Breast epithelium (tissue), 3 donors: ENCODE results near the gene KRT12.

Experiments used
- POLR2A ChIP-seq: fragments of 450-650 bp; IDR thresholded peaks from one replicate; pipeline ENCODE4 v1.6.1; 2016; ENCODE audit warnings: antibody characterized with exemption, mild to moderate bottlenecking, moderate library complexity
- POLR2AphosphoS5 ChIP-seq, 3 donors: sonication (generic); formaldehyde crosslinking; IDR thresholded peaks; one replicate each; pipeline ENCODE4 v1.6.1; 2017; ENCODE audit warnings: antibody characterized with exemption in 3 of 3
- TF ChIP-seq, protein P1 (sequence below), 3 donors: fragments of 450-650 bp; IDR thresholded peaks; one replicate each; pipeline ENCODE4 v1.5.1; 2016 to 2017; ENCODE audit warnings: antibody characterized with exemption in 3 of 3, mild to moderate bottlenecking in 3 of 3, moderate library complexity in 3 of 3

DNA sequence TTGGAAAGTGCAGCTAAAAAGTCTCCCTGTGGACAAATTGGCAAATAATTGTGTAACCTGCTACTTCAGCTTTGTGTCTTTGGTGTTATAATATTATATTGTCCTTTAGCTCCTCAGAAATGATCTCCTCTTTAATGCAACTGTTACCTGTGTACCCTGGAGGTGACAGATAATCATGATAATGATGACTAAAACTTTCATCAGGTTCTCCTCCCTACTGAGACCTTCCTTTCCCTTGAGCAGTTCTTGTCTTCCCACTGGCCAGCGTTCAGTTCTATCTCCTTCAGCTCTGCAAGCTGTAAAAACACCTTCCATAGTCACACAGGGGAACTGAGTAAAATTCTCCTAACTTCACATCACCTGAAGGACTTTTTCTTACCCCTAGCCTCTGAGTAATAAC, 14.7 kb downstream of the KRT12 start:
- TF ChIP-seq, protein P1, sequence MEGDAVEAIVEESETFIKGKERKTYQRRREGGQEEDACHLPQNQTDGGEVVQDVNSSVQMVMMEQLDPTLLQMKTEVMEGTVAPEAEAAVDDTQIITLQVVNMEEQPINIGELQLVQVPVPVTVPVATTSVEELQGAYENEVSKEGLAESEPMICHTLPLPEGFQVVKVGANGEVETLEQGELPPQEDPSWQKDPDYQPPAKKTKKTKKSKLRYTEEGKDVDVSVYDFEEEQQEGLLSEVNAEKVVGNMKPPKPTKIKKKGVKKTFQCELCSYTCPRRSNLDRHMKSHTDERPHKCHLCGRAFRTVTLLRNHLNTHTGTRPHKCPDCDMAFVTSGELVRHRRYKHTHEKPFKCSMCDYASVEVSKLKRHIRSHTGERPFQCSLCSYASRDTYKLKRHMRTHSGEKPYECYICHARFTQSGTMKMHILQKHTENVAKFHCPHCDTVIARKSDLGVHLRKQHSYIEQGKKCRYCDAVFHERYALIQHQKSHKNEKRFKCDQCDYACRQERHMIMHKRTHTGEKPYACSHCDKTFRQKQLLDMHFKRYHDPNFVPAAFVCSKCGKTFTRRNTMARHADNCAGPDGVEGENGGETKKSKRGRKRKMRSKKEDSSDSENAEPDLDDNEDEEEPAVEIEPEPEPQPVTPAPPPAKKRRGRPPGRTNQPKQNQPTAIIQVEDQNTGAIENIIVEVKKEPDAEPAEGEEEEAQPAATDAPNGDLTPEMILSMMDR (IDR thresholded peaks at IDR 0.05) = no peak
- no peak for TF ChIP-seq POLR2A
- TF ChIP-seq POLR2AphosphoS5 (IDR thresholded peaks at IDR 0.05) = no peak
